HepG2 (cell line): ENCODE measurements around the gene PDE5A. TPM values are rescaled to one million over a fixed set of nuclear protein-coding genes. Genes with fewer than 3 reads are reported as not detected.

Experiments used
- ATAC-seq: fragments of 200-7000 bp; cut with Tn5 transposase; 3 replicates; pipeline ENCODE4 v1.9.1; 2020; ENCODE audit warnings: mild to moderate bottlenecking, moderate library complexity
- BruUV-seq: library from RNA; stranded (reverse); fragments of 400-500 nt; replicated peaks from 2 replicates; lab custom pipeline; 2021; lab: Mats Ljungman, UMichigan
- CTCF ChIA-PET: fragments of 300-600 bp; formaldehyde crosslinking; extraction: SDS; loops from one replicate; lab custom pipeline; 2021; ENCODE audit warnings: low total read pairs, inconsistent platforms, low intra/inter-chr PET ratio; lab: Yijun Ruan, JAX
- POLR2A ChIA-PET: fragments of 350-600 bp; sonication (Branson Sonifier 250); formaldehyde crosslinking; loops from one replicate; lab custom pipeline; 2020; ENCODE audit warnings: antibody characterized with exemption, inconsistent platforms; lab: Yijun Ruan, JAX
- DNase-seq: peaks from one replicate; pipeline ENCODE4 v3.0.0-alpha.2; 2015; ENCODE audit warnings: low spot score
- FAIRE-seq: peaks from 3 replicates; lab custom pipeline; 2011; peaks lifted over from hg19 to GRCh38; lab: Jason Lieb, UNC
- H2AFZ ChIP-seq: one replicate; pipeline ENCODE4 v1.6.1; 2011; ENCODE audit warnings: low read length, inconsistent platforms
- H3K27ac ChIP-seq: fragments of 300-600 bp; 3 replicates; pipeline ENCODE4 v1.8.0; 2011; ENCODE audit warnings: mixed run types, mild to moderate bottlenecking, mixed read lengths, low read length, inconsistent platforms; ENCODE audit not compliant: insufficient read depth; ENCODE audit errors: extremely low read length
- H3K27me3 ChIP-seq, 2 experiments: fragments of 200-600 bp in 1 of 2; 2 replicates in 1 of 2; 3 replicates in 1 of 2; pipeline versions ENCODE4 v1.6.0 to v1.8.0; 2011; ENCODE audit warnings: low read length in 2 of 2, mild to moderate bottlenecking in 2 of 2, moderate library complexity in 2 of 2, inconsistent platforms in 1 of 2; ENCODE audit not compliant: insufficient read depth in 2 of 2, control insufficient read depth in 1 of 2
- H3K36me3 ChIP-seq, 2 experiments: fragments of 200-600 bp in 1 of 2; replicated peaks in 1 of 2; 2 replicates in 1 of 2; 3 replicates in 1 of 2; pipeline versions ENCODE4 v1.5.1 to v1.8.0; 2011; ENCODE audit warnings: low read length in 2 of 2, inconsistent platforms in 1 of 2; ENCODE audit not compliant: insufficient read depth in 2 of 2, control insufficient read depth in 1 of 2
- H3K4me1 ChIP-seq: 2 replicates; pipeline ENCODE4 v1.5.1; 2012; ENCODE audit warnings: low read length, inconsistent platforms; ENCODE audit not compliant: insufficient read depth
- H3K4me2 ChIP-seq: 2 replicates; pipeline ENCODE4 v1.6.0; 2011; ENCODE audit warnings: low read depth, low read length, inconsistent platforms
- H3K4me3 ChIP-seq, 3 experiments: fragments of 200-600 bp in 1 of 3; sonication (generic), shearing (Covaris generic) in 1 of 3; replicated peaks in 1 of 3; 2 replicates each; pipeline ENCODE4 v1.5.1; 2011 to 2016; ENCODE audit warnings: low read length in 3 of 3, inconsistent platforms in 2 of 3, low read depth in 2 of 3, mild to moderate bottlenecking in 2 of 3, control low read depth in 1 of 3, mixed read lengths in 1 of 3; ENCODE audit not compliant: insufficient read depth in 1 of 3
- H3K79me2 ChIP-seq: one replicate; pipeline ENCODE4 v1.6.1; 2011; ENCODE audit warnings: low read length, inconsistent platforms; ENCODE audit not compliant: insufficient read depth
- H3K9ac ChIP-seq: 2 replicates; pipeline ENCODE4 v1.6.0; 2011; ENCODE audit warnings: mild to moderate bottlenecking, low read depth, low read length, inconsistent platforms; ENCODE audit not compliant: insufficient read depth
- H3K9me3 ChIP-seq: 2 replicates; pipeline ENCODE4 v1.5.1; 2012; ENCODE audit warnings: mild to moderate bottlenecking, low read length
- H4K20me1 ChIP-seq: 2 replicates; pipeline ENCODE4 v1.6.0; 2011; ENCODE audit warnings: inconsistent platforms, mild to moderate bottlenecking, low read length, moderate library complexity; ENCODE audit not compliant: insufficient read depth
- BORCS8-MEF2B ChIP-seq: sonication (generic); formaldehyde crosslinking; IDR thresholded peaks from 2 replicates; pipeline ENCODE4 v1.8.0; 2022; ENCODE audit warnings: mild to moderate bottlenecking, missing genetic modification reagents
- IKZF1 ChIP-seq: fragments of 450-650 bp; IDR thresholded peaks from 2 replicates; pipeline ENCODE4 v1.7.1; 2016
- IKZF5 ChIP-seq: IDR thresholded peaks from 2 replicates; pipeline ENCODE4 v1.6.1; 2018; ENCODE audit warnings: missing genetic modification reagents, mild to moderate bottlenecking, missing compliant biosample characterization
- MED8 ChIP-seq: sonication (generic); formaldehyde crosslinking; IDR thresholded peaks from 2 replicates; pipeline ENCODE4 v1.8.1; 2023; ENCODE audit warnings: mild to moderate bottlenecking, missing genetic modification reagents; ENCODE audit not compliant: insufficient replicate concordance
- NFKB2 ChIP-seq: sonication (generic); formaldehyde crosslinking; IDR thresholded peaks from 2 replicates; pipeline ENCODE4 v1.4.0; 2020; ENCODE audit warnings: missing genetic modification reagents, borderline replicate concordance
- RXRB ChIP-seq: IDR thresholded peaks from 2 replicates; pipeline ENCODE4 v1.6.1; 2016; ENCODE audit warnings: borderline replicate concordance, missing genetic modification reagents, missing compliant biosample characterization
- SIN3A ChIP-seq: IDR thresholded peaks from 2 replicates; pipeline ENCODE4 v1.6.1; 2011; ENCODE audit warnings: low read depth, mild to moderate bottlenecking, control low read depth, low read length, borderline replicate concordance
- SOX6 ChIP-seq, 2 experiments: fragments of 450-650 bp in 1 of 2; sonication (generic) in 1 of 2; formaldehyde crosslinking in 1 of 2; IDR thresholded peaks; 2 replicates each; pipeline versions ENCODE4 v1.4.0 to v1.6.1; 2017 to 2020; ENCODE audit warnings: antibody characterized with exemption in 1 of 2, mild to moderate bottlenecking in 1 of 2, missing genetic modification reagents in 1 of 2
- TCF7L2 ChIP-seq: IDR thresholded peaks from 2 replicates; pipeline ENCODE4 v1.6.1; 2011; ENCODE audit warnings: mild to moderate bottlenecking, low read depth, low read length, moderate library complexity
- ZEB1 ChIP-seq: IDR thresholded peaks from 2 replicates; pipeline ENCODE4 v1.6.1; 2012; ENCODE audit warnings: mild to moderate bottlenecking, low read depth, inconsistent platforms; ENCODE audit not compliant: insufficient replicate concordance
- ZNF468 ChIP-seq: sonication (generic); formaldehyde crosslinking; IDR thresholded peaks from 2 replicates; pipeline ENCODE4 v1.8.0; 2022; ENCODE audit warnings: mild to moderate bottlenecking, moderate library complexity, missing genetic modification reagents
- ZNF558 ChIP-seq: sonication (generic); formaldehyde crosslinking; IDR thresholded peaks from 2 replicates; pipeline ENCODE4 v1.9.0; 2022; ENCODE audit warnings: mild to moderate bottlenecking, missing genetic modification reagents, borderline replicate concordance
- ZNF776 ChIP-seq: sonication (generic); formaldehyde crosslinking; IDR thresholded peaks from 2 replicates; pipeline ENCODE4 v1.4.0; 2020; ENCODE audit warnings: mild to moderate bottlenecking, missing genetic modification reagents
- ZNF83 ChIP-seq: sonication (generic); formaldehyde crosslinking; IDR thresholded peaks from 2 replicates; pipeline ENCODE4 v1.4.0; 2020; ENCODE audit warnings: missing genetic modification reagents, mild to moderate bottlenecking, borderline replicate concordance
- ZSCAN25 ChIP-seq: sonication (generic); formaldehyde crosslinking; IDR thresholded peaks from 2 replicates; pipeline ENCODE4 v1.8.0; 2022; ENCODE audit warnings: mild to moderate bottlenecking, missing genetic modification reagents
- WGBS: methylation state at CpG from one replicate; pipeline ENCODE4 v1.1.6; 2017; ENCODE audit warnings: low lambda C conversion rate; 5-methylcytosine and 5-hydroxymethylcytosine counted together
- in situ Hi-C: cut with HindIII; loops from 2 replicates; pipeline ENCODE4 v1.10.0; 2017; ENCODE audit warnings: low pct_unique_long_range_greater_than_20kb; ENCODE audit not compliant: extremely low pct_ligation_motif_present
- intact Hi-C: fragments of 100-400 bp; cut with micrococcal nuclease; formaldehyde crosslinking; loops from one replicate; pipeline ENCODE4 v1.10.0; 2022; ENCODE audit not compliant: unreplicated experiment
- polyA plus RNA-seq, 8 experiments: library from polyadenylated mRNA; depleted of rRNA in 3 of 8; stranded (reverse) in 7 of 8; unstranded in 1 of 8; fragments of >200 nt; fragmentation: Illumina TruSeq in 4 of 8; extraction: Trizol in 4 of 8; gene quantifications; 2 replicates each; pipeline versions ENCODE4 v1.2.1 to v1.2.3, GENCODE V29; 2011 to 2016; ENCODE audit warnings: low read depth in 4 of 8, missing spikeins in 1 of 8, mixed read lengths in 1 of 8; ENCODE audit not compliant: insufficient read depth in 1 of 8
- total RNA-seq, 5 experiments: library from RNA; depleted of rRNA; stranded (reverse); fragments of >200 nt; fragmentation: Illumina TruSeq; extraction: Trizol; gene quantifications; 2 replicates each; pipeline ENCODE4 v1.2.3, GENCODE V29; 2016; ENCODE audit warnings: low read depth in 1 of 5
- TF ChIP-seq, protein P1 (sequence below): sonication (generic); formaldehyde crosslinking; IDR thresholded peaks from 2 replicates; pipeline ENCODE4 v1.4.0; 2020; ENCODE audit warnings: missing genetic modification reagents, borderline replicate concordance
- TF ChIP-seq, protein P2 (sequence below): conservative IDR thresholded peaks from 2 replicates; pipeline ENCODE4 v1.6.1; 2018; ENCODE audit warnings: missing genetic modification reagents

The PDE5A gene
- total and polyA plus RNA-seq, 2 of the 13 experiments (the other 11 are each of a cell fraction or from before 2014, with no cell fraction given), result 0.22 to 0.44 TPM

DNA sequence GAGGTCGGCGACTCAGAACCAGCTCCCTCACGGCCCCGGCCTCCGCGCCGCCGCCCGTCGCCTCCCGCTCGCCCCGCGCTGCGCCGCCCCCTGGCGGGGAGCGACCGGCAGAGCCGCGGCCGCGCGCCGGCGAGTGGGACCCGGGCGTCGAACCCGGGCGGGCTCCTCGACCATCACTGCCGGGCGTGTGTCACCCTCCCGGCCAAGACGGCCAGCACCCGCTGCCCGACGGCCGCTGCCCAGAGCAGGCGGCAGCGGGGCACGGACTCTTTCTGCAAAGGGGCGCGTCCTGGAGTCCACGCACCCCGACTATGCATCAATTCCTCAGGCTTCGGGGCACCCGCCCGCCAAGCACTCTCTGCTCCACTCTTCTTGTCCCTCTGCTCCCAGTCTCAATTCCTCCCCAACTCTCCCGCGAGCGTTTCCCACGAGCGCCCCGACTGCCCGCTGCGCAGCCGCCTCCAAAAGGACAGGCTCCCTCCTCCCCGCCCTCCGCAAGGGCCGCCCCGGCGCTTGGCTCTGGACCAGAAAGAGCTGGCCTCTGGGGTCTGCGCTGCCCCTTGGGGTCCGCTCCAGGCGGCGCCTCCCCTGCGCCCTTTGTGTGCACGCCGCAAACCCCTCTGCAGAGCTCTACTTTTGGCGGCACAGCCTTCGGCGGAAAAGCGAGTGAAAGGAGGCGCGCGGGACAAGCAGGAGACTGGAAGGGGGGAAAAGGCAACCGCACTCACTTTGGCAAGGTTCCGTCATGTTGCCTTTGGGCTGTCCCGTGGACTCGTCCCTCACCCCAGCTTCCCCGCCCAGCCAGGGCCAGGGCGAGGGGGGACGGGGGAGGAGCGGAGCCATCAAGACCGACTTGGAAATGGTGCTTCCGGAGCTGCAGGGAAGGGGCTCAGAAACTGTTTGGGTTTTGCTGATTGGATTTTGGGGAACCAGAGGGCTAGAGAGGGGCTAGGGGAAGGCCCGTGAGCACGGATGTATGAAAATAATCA is 1.0 kb downstream of the PDE5A start (continued):
- TF ChIP-seq TCF7L2, result no peak

- peak overlapping the region; percentile 27 to 74 (median 73) for H3K4me3 ChIP-seq
- peak overlapping the region; percentile 97 for H3K4me2 ChIP-seq
- no peaks in the 10 kb centered on the region for H4K20me1 ChIP-seq
- no peaks in the 10 kb centered on the region for H3K36me3 ChIP-seq
- TF ChIP-seq ZEB1 (peak; percentile 43), ZNF83 (CRISPR knock-in tag) (no peak), SIN3A (no peak), ZNF776 (no peak), RXRB (CRISPR knock-in tag) (0 out of 2 replicates have a peak, but pooled peaks have one; percentile 16), MED8 (CRISPR knock-in tag) (no peak), NFKB2 (CRISPR knock-in tag) (0 out of 2 replicates have a peak, but pooled peaks have one; percentile 38), ZSCAN25 (CRISPR knock-in tag) (no peak), IKZF1 (no peak), IKZF5 (CRISPR knock-in tag) (0 out of 2 replicates have a peak, but pooled peaks have one; percentile 25), BORCS8-MEF2B (CRISPR knock-in tag) (no peak), ZNF558 (CRISPR knock-in tag) (no peak), SOX6 (IDR thresholded peaks at IDR 0.05) (no peak), SOX6 (CRISPR knock-in tag; IDR thresholded peaks at IDR 0.05) (0 out of 2 replicates have a peak, but pooled peaks have one; percentile 7), ZNF468 (no peak)
- TF ChIP-seq, protein P1, sequence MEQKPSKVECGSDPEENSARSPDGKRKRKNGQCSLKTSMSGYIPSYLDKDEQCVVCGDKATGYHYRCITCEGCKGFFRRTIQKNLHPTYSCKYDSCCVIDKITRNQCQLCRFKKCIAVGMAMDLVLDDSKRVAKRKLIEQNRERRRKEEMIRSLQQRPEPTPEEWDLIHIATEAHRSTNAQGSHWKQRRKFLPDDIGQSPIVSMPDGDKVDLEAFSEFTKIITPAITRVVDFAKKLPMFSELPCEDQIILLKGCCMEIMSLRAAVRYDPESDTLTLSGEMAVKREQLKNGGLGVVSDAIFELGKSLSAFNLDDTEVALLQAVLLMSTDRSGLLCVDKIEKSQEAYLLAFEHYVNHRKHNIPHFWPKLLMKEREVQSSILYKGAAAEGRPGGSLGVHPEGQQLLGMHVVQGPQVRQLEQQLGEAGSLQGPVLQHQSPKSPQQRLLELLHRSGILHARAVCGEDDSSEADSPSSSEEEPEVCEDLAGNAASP, result peak; percentile 37; the same call in 1 of the 2 replicates
- TF ChIP-seq, protein P2, sequence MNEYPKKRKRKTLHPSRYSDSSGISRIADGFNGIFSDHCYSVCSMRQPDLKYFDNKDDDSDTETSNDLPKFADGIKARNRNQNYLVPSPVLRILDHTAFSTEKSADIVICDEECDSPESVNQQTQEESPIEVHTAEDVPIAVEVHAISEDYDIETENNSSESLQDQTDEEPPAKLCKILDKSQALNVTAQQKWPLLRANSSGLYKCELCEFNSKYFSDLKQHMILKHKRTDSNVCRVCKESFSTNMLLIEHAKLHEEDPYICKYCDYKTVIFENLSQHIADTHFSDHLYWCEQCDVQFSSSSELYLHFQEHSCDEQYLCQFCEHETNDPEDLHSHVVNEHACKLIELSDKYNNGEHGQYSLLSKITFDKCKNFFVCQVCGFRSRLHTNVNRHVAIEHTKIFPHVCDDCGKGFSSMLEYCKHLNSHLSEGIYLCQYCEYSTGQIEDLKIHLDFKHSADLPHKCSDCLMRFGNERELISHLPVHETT (CRISPR knock-in tag), result no peak
- H3K9ac ChIP-seq, result peak overlapping the region; percentile 13; the same call in 1 of the 2 replicates
- FAIRE-seq (no peak), DNase-seq (no peak), ATAC-seq (peak; percentile 2; the same call in 2 of the 3 replicates)
- 2% methylated on average over 9 of the region's 18 CpGs for WGBS
- ChIA-PET POLR2A (no interaction called here), CTCF (interaction anchor here (0.7 to 2.0 kb wide), 4 partner anchors 131 to 645 kb away, joined by 3 to 6 read pairs (median 4); no protein-coding TSS in a partner anchor)
- in situ Hi-C loops, result loop anchor here (10.0 to 25.0 kb wide), 3 partner anchors 312 to 640 kb away; no protein-coding TSS in a partner anchor
- no peak overlapping the region for H3K27ac ChIP-seq
- no peaks in the 10 kb centered on the region for H3K9me3 ChIP-seq
- H3K79me2 ChIP-seq, result no peaks in the 10 kb centered on the region
- peak overlapping the region; percentile 54 for H2AFZ ChIP-seq
- peaks cover 28% of the 10 kb centered on the region for H3K4me1 ChIP-seq
- peaks cover 4 to 21% of the 10 kb centered on the region in 2 experiments; a peak in 4 of 5 replicates for H3K27me3 ChIP-seq
- BruUV-seq, result no TSS peak
- intact Hi-C loops, result loop anchor here (1.0 to 10.0 kb wide), 2 partner anchors 68 to 132 kb away; no protein-coding TSS in a partner anchor
Measured at GRCh38 chr4:119626943-119627266, 1.7 kb downstream of the PDE5A start.
